CD4-positive, alpha-beta T cell treated with Interferon alpha-2 for 1 hour (primary cell): ENCODE measurements around the gene EEFSEC.

Experiments used
- DNase-seq, 2 donors: peaks; one replicate each; pipeline ENCODE4 v3.0.0-alpha.2; 2020 to 2022

EEFSEC gene

DNA sequence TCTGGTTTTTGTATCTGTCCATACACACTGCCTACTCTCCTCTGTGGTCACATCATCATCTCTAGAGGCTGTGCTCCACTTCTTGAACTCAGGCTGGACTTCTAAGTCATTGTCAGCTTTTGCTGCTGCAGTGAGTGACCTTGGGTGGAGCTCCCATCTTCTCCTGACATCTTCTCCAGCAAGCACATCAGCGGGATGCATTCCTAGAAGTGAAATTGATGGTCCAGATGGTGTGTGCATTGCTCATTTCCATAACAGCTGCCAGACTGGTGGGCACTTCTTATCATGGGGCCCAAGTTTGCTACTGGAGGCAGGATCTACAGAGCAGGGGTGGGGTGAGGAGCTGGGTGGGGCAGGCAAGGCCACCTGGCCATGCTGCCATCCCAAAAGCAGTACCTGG is 203.5 kb downstream of the EEFSEC start:
- DNase-seq = no peak

DNA sequence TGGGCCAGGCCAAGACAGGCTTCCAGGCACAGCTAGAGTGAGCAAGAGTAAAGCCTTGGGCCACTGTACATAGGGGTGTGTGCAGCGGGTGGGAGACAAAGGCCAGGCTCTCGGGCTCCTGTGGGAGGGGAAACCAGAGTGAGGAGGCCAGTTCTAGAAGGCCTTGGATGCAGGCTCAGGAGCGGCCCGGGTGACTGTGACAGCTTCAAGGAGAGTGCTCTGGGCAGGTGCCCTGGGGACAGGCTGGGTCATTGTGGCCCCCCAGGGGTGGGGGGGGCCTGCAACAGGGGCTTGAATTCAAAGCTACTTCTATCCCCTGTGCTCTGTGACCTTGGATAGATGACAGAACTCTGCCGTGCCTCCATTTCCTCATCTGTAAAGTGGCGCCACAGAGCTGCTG is 204.3 kb downstream of the EEFSEC start:
- no peak for DNase-seq

DNA sequence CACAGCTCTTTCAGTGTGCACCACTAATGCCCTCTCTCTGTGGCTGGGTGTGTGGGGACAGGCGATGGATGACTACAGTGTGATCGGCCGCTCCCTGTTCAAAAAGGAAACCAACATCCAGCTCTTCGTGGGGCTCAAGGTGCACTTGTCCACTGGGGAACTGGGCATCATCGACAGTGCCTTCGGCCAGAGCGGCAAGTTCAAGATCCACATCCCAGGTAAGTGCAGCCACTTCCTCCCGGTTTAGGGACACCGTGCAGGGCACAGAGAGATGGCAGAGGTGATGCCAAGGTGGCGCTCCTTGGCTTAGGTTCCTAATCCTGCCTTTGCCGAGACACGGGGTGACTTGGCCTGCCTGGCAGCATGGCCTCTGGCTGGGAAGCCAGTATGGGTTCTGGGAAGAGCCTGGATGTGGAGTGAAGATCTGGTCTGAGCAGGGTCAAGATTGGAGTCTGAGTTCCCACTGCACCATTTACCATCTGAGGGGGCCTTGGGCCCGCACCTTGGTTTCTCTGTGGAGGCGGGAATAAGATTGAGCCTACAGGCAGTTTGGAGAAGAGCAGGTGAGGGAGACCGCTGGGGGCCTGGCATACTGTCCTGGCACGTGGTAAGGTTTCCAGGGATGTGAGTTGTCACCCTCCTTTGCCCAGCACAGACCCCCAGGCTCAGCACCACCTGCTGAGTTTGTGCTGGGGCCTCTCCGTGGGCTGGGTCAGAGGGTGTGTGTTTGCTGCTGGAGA is 205.0 kb downstream of the EEFSEC start:
- no peak for DNase-seq

DNA sequence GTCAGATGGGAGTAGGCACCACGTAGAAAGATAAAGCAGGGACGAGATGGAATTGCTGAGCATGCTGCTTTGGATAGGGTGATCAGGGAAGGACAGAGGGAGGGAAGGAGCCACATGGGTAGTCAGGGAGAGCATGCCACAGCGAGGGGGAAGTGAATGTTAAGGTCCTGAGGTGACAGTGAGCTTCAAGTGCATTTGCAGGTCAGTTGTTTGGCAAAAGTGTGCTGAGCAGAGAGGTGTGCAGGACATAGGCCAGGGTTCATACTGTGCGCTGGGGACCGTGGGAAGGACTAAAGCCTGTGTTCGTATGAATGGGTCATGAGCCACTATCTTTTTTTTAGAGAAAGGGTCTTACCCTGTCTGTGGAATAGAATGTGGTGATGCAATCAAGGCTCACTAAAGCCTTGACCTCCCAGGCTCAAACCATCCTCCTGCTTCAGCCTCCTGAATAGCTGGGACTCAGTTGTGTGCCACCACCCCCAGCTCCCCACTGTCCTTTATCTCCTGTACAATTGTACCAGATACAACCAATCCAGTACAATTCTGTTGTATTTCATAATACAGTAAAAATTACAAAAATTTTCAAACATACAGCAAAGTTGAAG is 205.9 kb downstream of the EEFSEC start:
- no peak for DNase-seq

DNA sequence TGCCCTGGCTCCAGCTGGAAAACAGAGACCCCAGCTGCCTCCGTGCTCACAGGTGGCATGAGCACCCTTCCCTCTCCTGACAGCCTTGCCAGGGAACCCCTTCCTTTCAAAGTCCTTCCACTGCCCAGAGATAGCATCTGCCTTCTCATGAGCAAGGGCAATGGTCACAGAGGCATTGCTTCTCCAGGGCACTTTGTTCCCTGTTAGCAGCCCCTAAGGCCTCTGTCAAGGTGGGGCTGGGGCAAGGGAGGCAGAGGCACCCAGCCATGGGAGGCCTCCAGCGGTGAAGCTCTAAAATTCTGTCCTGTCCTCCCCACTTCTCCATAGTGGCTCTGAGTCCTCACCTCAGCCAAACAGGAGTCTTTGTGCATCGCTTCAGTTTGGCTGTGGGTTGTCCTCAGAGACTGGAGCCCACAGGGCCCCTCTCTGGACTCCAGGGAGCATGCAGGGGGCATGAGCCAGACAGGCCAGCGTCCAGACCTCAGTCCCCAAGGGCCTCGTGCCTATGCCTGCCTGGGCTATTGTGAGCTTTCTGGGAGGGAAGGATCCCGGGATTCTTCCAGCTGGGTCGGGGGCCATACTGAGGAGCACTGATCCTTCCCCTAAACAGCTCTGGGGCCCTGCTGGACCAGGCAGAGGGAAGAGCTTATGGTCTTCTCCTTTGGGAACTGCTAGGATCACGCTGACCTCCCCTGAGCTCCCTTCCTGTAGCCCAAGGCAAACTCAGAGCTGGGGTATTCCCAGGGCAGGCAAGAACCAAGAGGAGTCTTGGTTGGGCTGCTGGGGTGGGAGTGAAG is 206.8 kb downstream of the EEFSEC start:
- no peak for DNase-seq

DNA sequence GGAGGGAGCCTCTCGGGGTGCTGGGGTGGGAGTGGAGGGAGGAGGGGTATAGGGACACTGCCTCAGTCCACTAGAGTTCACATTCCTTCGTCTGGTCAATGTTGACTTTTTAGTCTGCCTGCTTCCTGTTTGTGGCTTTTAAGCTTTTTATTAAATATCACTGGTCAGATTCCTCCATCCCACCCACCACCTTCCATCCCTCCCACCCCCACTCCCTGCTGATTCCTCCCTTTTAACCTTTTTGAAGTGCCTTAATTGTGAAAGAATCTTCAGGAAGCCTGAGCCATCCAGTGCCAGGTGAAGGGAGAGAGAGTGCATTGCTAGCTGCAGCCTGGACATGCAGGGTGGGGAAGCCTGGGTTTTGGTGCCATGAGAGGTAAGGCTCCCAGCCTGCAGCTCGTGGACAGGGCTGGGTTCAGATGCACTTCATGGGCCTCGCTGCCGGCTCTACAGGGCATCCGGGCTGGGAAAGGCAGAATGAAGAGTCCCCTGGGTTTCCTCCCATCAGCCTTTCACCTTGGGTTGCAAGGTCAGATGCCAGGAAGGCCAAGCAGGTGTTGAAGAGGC is 207.5 kb downstream of the EEFSEC start:
- no peak for DNase-seq

DNA sequence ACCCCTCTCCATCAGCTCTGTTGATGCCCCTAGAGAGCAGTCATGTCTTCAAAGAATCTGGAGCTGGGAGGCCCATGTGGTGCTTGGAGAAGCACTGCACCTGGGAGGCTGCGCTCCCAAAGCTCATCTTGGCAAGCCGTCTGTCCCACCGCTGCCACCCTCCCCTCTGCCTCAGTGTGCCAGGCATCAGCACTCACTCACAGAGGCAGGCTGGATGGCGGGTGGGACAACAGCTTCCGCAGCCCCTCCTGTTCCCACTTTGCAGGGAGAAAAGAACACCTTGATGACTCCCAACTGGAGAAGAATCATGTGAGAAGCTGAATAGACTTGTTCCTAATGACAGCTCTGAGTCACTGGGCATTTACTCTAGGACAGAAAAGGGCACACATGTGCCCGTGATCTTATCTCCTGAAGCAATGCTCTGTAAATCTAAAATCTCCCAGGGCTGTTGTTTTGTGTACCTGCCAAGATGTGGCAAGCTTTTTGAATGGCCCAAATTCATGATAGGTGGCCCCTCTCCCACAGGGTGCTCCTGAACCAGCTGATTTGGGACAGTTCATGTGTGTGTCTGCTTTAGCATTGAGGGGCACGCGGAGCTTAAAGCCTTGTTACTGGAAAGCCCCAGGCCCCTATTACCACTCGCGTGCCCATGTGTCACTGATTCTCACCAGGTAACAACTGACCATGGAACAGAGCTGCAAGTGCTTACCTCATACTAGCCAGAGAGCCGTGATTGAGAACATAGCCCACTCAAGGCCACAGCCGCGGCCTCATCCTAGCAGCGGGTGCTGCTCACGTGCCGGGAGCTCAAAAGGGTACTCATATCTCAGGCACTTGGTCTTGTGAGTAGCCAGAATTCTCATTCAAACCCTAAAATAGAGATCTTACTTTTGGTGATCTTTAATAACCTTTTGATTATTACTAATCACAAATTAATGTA is 209.0 kb downstream of the EEFSEC start:
- no peak for DNase-seq

DNA sequence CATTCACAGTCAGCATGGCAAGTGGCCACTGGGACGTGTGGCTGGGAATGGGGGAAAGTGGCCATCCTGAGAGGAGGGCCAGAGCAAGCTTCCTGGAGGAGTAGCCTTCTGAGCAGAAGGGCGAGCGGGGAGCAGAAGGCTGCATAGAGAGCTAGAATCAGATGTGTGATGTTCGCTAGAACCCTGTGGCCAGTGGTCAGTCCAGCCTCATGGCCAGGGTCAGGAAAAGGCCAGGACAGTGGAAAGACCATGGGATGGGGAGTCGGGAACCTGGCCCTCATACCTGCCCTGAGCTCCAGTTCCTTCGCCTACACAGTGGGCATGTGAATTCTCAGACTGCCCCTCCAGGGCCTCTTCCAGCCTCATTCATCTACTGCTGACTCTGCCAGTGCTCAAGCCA is 211.0 kb downstream of the EEFSEC start:
- DNase-seq = no peak

DNA sequence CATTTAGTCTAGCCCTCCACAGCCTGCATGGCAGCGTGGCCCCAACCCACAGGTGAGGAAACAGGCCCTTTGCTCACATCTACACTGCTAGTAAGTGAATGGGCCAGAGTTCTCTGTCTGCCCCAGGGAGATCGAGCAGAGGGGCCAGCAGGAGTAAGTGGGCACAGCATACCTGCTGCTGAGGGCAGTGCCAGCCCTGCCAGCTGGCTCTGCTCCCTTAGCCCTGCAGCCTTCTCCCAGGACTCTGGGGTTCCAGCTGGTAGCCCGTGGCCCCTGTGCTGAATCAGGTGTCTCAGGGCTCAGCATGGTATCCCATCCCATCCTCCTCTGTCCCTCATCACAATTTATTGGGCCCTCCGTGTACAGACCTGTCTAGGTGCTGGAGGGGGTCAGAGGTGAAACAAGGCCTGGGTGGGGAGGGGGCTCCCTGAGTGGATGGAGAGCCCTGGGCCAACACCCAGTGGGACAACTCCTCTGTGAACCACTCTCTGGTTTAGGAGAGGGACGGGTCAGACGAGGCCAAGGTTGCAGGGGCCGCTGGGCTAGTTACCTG is 211.6 kb downstream of the EEFSEC start:
- no peak for DNase-seq

DNA sequence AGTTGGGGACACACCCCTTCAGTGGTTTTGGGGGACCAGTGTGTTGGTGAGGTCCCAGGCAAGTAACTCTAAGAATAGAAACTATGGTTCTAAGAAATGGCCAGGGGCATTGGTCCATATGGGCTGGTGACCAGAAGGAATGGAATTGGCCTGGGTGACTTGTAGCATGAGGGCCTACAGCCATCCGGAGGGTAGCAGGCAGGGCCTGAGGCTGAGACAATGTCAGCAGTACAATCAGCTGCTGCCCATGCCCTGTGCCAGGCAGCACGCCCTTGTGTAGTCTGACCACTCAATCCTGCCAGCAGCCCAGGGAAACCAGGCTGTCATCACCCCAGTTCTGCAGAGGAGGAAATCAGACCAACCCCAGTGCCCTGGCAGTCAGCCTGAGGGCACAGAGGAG is 212.9 kb downstream of the EEFSEC start:
- DNase-seq = no peak

DNA sequence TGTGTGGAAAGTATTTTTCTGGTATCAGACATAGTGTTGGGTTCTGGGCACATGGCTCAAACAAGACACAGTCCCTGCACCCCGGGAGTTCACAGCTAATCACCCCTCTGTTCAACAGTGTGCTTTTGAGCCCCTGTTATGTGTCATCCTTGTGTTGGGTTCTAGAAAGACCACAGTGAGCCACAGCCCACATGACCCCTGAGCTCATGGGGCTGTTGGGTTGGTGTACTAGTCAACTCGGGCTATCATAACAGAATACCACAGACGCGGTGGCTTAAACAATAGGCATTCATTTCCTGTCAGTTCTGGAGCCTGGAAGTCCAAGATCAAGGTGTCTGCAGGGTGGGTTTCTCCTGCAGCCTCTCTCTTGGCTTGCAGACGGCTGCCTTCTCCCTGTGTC is 213.4 kb downstream of the EEFSEC start:
- no peak for DNase-seq

DNA sequence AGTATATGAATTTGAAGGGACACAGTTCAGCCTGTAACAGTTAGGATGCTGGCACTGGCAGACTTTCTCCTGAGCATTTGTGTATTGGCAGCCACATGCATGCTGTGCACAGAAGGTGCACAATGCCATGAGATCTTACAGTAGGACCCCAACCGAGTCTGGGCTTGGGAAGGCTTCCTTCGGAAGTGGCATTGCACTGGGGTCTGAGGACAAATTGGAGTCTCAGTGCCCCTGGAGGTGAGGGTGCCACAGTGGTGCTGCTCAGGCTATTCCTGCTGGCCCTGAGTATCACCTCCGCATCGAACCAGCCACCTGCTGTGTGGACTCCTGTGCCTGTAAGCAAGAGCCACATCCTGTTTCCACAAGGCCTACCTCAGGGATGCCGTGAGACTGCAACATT is 213.9 kb downstream of the EEFSEC start:
- no peak for DNase-seq

DNA sequence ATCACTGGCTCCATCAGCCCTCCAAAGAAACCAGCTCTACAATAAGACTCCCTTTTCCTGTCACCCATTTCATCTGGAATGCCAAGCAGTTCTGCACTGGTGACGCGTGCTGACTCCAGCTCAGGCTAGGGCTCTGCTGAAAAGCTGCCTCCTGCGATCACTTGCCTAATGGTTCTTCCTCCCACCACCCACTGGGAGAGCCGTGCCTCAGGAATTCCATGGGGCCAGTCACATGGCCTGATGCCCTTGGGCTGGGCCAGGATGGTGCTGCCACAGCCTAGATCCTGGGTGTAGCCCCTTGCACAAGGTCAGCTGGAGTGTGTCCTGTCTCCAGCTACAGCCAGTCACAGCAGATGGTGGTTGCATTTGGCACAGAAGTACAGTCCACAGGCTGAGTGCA is 214.5 kb downstream of the EEFSEC start:
- no peak for DNase-seq

DNA sequence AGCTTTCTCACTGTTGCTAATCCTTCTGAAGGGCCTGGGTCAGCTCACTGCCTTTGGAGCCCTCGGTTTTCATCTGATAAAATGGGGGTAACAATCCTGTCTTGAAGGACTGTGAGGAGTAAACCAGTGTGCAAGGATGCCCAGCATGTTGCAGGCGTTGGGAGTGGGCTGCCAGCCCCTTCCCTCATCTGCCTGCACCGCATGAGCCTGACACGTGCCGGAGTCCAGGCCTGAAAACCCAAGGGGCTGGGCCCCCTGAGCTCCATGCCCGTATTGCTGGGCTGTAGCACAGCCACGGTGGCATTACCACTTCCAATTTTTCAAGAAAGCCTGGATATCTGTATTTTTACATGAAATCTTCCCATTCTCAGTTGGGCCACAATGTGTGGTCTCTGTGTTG is 215.3 kb downstream of the EEFSEC start:
- no peak for DNase-seq

DNA sequence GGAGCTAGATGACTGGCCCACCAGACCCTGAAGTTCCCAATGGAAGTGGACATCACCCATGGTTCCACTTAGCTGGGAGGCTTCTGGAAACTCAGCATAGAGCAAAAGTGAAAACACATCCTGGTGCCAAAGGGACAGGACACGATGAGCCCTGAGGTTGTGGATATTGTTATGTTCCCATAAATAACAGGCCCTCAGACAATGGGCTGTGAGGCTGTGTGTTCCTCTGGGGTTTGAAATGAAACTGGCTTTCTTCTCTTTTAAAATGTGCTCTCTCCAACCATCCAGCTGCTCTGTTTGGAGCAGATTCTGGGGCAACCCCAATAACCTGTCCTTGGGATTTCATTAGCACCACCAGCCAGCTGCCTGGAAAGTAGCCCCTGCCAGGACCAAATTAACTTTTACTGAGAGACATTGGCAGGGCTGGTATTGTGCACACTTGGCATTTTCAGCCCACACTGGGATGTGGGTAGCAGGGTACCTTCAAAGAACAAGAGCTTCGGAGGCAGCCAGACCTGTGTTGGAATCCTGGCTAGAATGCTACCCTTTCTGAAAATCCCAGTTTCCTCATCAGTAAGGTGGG is 215.9 kb downstream of the EEFSEC start:
- DNase-seq = no peak

DNA sequence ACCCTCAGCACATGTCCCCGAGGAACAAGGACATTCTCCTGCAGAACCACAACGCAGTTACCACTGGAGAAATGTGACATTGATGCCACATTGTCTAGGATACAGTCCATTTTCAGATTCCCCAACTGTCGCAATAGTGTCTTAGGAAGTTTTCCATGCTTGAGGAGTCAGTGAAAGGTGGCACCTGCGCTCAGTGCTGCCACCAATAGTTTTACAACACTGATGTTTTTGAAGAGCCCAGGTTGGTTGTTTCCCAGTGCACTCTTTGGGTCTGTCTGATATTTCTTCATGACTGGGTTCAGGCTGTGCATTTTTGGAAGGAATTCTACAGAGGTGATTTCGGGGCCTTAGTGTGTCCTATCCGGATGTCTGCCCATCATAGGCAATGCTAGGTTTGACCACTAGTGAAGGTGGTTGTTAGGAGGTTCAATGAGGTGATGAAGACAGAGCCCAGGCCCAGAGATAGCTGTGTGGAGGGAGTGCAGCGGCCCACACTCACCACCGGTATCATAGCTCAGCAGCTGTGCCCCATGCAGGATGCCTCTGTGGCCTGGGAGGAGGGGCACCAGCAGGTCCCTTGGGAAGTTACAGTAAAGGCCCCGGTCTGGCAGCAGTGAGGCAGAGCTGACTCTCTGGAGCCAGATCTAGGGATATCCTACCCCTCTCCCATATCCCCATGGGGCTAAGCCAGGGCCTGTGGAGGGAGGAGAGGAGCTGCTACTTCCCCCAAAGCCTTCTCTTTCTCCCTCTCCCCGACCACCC is 216.8 kb downstream of the EEFSEC start:
- no peak for DNase-seq

DNA sequence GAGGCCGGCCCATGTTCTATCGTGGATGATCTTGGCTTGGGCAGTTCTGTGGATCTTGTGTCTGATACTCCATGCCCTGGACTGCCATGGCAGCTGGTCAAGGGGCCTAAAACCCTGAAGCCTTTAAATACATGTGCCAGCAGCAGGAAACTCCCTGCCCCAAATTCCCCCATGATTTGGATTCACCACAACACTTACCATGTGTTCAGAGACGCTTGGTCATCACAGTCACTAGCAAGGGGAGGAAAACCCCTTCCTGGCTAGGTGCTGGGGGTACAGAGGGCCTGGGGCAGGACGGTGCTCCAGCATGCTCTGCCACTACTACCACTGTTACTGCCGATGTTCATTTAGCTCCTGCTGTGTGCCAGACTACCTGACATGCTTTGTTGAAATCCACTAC is 219.0 kb downstream of the EEFSEC start:
- no peak for DNase-seq

DNA sequence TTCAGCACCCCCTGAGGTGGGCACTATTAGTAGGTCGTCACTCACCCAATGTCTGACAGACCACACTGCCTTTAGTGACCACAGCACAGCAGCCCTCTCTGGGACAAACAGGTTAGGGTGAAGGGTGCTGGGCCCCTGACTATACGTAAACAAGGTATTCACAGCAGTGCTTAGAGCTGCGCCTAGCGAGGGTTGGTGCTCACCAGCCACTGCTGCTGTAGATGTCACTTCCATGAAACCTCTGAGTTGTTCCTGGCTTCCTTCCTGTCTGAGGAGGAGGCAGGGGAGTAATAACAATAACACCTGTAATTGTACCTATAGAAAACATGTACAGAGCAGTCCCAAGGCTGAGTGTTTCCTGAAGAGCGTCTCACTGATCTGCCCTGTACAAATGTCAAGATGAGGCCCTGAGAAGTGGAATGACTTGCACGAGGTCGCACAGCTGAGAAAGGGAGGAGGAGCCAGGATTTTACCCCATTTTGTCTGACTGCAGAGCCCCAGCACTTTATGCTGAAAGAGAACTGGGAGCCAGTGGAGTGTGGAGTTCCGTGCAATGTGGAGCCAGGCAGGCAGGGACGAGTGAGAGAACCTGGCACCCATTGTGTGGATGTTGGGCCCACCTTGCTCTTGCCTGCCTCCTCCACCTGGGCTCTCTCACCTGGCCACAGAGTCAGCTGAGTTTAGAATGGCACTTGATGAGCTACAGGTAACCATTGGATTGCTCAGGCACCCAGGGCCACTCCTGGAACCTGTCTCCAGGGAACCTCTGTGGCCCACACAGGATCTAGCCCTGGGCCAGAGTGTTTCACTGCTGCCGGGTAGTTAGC is 219.6 kb downstream of the EEFSEC start:
- DNase-seq = no peak

DNA sequence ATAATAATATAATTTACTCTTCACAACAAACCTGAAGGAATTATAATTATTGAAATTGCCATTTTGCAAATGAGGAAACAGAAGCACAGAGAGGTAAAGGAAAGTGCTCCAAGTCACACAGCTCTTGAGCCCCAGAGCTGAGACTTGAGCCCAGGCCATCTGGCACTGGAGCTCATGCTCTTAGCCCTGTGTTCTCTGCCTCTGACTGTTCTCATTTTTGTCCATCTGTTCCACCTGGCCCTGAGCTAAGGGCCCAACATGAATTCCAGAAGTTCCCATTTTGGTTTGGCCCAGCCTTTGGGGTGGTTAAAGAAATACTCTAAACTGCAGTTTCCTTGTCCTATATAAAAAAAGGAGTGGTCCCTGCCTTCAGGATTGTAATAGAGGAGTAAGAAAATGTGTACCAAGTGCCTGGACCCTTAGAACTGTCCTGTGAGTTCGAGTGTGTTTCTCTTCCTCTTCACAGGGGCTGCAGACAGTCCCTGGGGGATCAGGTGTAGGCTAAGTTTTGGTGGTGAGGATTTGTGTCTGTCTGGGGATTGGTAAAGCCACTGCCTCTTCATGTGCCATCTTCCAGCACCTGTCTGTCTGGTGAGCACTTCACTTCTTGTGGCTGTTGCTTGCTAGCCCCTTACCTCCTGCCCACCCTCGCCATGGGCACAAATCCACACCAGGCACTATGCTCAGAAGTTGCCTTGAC is 221.6 kb downstream of the EEFSEC start:
- DNase-seq = no peak

DNA sequence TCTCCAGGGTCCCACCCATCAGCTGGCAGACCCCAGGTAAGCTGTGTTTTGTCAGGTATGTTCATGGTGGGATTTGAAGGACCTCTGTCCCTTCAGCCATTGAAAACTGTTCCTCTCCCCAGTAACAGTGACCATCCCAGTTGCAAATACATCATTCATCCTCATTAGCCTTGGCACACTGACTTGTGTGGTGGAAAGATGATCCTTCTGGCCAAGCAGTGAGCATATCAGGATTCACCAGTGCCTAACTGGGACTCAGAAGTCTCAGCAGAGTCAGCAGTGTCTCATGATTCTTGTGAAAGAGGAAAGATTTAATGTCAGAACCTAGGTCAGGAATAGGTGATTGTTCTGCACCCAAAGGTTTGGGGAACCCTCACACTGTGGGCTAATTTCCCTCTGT is 223.2 kb downstream of the EEFSEC start:
- DNase-seq = no peak
